ENCODE data around the gene PDCD6IP.

- TF ChIP-seq CTCF (conservative IDR thresholded peaks at IDR 0.05; ENCODE audit: low read length) (no peak), EZH2phosphoT487 (IDR thresholded peaks at IDR 0.05; ENCODE audit: borderline replicate concordance) (no peak)
Observed at GRCh38 chr3:33750211-33750548, 48.2 kb upstream of the PDCD6IP start.

All from Loucy (cell line).